ENCODE results near the gene PDGFD. TPM values are rescaled to one million over a fixed set of nuclear protein-coding genes. Genes with fewer than 3 reads are reported as not detected.

Gene PDGFD
- total RNA-seq, 2 donors from 2014 or later: 14.4 to 27.8 TPM

DNA sequence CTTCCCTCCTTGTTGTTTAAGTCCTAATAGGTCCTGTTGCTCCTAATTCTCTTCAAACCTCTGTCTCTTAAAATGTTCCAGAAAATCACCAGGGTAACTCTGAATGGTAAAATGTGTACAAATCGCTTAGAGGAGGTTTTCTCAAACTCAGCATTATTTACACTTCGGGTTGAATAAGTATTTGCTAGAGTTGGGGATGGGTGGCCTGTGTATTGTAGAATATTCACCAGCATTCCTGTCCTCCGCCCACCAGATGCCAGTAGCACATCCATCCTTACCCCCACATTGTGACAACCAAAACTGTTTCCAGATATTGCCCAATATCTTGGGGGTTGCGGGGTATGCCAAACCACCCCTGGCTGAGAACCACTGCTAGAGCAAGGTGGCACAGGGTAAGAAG, 191.9 kb downstream of the PDGFD start:
- no peaks in the 10 kb centered on the region for H3K27me3 ChIP-seq
- TF ChIP-seq, protein P1, sequence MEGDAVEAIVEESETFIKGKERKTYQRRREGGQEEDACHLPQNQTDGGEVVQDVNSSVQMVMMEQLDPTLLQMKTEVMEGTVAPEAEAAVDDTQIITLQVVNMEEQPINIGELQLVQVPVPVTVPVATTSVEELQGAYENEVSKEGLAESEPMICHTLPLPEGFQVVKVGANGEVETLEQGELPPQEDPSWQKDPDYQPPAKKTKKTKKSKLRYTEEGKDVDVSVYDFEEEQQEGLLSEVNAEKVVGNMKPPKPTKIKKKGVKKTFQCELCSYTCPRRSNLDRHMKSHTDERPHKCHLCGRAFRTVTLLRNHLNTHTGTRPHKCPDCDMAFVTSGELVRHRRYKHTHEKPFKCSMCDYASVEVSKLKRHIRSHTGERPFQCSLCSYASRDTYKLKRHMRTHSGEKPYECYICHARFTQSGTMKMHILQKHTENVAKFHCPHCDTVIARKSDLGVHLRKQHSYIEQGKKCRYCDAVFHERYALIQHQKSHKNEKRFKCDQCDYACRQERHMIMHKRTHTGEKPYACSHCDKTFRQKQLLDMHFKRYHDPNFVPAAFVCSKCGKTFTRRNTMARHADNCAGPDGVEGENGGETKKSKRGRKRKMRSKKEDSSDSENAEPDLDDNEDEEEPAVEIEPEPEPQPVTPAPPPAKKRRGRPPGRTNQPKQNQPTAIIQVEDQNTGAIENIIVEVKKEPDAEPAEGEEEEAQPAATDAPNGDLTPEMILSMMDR (IDR thresholded peaks at IDR 0.05): no peak
- H3K36me3 ChIP-seq: no peaks in the 10 kb centered on the region
- DNase-seq (ENCODE audit: low spot score): no peak
- H3K4me3 ChIP-seq: no peak overlapping the region
- H3K27ac ChIP-seq: no peak overlapping the region
- H3K4me1 ChIP-seq: no peaks in the 10 kb centered on the region
- H3K9me3 ChIP-seq: no peaks in the 10 kb centered on the region

DNA sequence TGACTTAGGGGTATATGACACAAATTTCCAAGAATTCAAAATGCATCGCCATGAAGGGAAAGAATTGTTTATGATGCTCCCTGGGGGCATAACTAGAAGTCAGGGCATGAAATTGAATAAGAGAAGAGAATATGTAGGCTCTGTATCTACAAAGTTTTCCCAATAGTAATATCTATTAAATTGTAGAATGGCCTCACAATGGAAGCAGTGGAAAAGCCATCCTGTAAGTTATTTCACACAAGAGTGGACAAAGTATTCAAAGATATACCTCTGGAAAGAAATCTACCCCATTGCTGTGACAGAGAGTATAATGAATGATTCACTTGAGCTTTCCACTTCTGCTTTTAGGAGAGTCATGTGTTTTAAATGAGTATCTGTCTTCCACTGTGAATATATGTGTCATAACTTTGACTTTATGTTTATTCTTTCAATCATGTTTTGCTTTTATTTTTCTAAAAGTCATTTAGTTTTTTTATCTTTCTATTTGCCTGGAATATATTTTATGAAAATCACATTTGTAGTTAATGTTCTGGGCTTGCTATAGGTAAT, 193.2 kb downstream of the PDGFD start:
- no peak for DNase-seq (ENCODE audit: low spot score)
- H3K4me1 ChIP-seq: no peaks in the 10 kb centered on the region
- H3K9me3 ChIP-seq: no peaks in the 10 kb centered on the region
- TF ChIP-seq, protein P1 (IDR thresholded peaks at IDR 0.05): no peak
- no peak overlapping the region for H3K4me3 ChIP-seq
- H3K27me3 ChIP-seq: no peaks in the 10 kb centered on the region
- no peak overlapping the region for H3K27ac ChIP-seq
- H3K36me3 ChIP-seq: no peaks in the 10 kb centered on the region

DNA sequence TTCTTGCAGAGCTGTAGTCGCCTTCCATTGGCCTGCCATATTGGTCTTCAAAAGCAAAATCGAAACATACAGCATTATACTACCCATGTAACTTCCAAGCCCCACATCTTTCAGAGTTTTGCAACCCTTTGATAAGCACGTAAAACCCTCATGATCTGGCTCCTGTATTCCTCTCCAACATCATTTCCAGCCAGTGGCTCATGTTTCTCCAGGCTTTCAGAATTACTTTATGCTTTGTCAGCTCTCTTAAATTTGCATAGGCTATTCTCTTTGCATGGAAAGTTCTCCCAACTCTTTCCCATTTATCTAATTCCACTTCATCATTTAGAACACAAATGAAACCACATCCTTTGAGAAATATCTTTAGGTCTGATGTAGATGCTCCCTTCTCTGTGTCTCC, 195.3 kb downstream of the PDGFD start:
- DNase-seq (ENCODE audit: low spot score): no peak
- Histone ChIP-seq H3K27ac (no peak overlapping the region), H3K27me3 (no peaks in the 10 kb centered on the region), H3K36me3 (no peaks in the 10 kb centered on the region), H3K4me3 (no peak overlapping the region), H3K4me1 (no peaks in the 10 kb centered on the region), H3K9me3 (no peaks in the 10 kb centered on the region)
- TF ChIP-seq, protein P1 (IDR thresholded peaks at IDR 0.05): no peak

DNA sequence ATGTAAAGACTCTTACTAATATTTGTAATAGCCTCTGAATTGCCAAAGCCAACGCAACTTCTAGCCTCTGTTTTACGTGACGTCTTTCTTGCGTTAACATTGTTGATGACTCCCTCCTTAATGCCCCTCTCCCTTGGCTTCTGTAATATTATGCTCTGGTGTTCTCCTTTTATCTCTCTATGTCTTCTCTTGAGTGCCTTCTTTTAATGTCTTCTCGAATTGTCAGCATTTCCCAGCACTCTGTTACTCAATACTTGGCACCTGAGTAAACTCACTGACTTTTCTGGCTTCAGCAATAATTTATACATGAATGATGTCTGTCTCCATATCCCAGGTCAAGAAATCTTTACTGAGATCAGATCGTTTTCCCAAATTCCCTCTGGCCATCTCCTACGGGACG, 196.0 kb downstream of the PDGFD start:
- no peaks in the 10 kb centered on the region for H3K36me3 ChIP-seq
- no peak overlapping the region for H3K4me3 ChIP-seq
- TF ChIP-seq, protein P1 (IDR thresholded peaks at IDR 0.05): no peak
- no peaks in the 10 kb centered on the region for H3K4me1 ChIP-seq
- no peak for DNase-seq (ENCODE audit: low spot score)
- H3K27me3 ChIP-seq: no peaks in the 10 kb centered on the region
- no peaks in the 10 kb centered on the region for H3K9me3 ChIP-seq
- H3K27ac ChIP-seq: no peak overlapping the region

DNA sequence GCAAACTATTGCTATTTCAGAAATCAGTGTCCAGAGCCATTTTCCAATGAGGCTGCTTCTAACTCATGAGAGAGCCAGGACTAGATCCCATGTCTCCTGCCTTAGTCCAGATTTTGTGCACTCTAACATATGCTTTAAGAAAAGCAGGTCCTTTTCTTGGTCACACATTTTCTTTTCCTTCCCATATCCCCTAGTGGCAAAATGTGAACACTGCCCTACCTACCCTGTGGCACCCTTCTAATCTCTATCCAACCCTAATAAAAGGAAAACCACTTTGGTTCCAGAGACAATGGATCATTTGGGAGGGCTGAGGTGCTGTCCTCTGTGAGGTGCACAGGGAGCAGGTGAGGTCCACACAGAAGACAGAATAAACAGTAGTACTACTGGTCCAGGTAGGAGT, 199.6 kb downstream of the PDGFD start:
- TF ChIP-seq, protein P1 (IDR thresholded peaks at IDR 0.05): no peak
- Histone ChIP-seq H3K4me1 (no peaks in the 10 kb centered on the region), H3K27me3 (no peaks in the 10 kb centered on the region), H3K27ac (no peak overlapping the region), H3K4me3 (no peak overlapping the region), H3K36me3 (no peaks in the 10 kb centered on the region), H3K9me3 (no peaks in the 10 kb centered on the region)
- no peak for DNase-seq (ENCODE audit: low spot score)

DNA sequence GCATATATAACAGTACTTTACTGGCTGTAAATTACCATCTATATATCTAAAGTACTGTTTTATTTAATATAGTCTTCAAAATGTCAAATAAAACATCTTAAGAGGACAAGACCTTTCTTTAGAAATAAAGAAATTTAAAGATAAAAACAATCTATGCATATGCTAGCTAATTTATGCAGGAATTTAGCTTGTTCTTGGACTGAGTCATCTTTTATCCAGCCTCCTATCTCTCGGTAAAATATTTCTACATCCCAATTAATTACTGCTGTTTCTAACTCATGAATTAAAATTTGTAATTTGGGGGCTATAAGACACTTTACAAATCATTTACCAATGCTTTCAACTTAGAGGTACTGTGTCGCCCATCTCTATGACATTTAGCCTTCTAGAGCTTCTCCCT, 200.3 kb downstream of the PDGFD start:
- Histone ChIP-seq H3K4me1 (no peaks in the 10 kb centered on the region), H3K27me3 (no peaks in the 10 kb centered on the region), H3K27ac (no peak overlapping the region), H3K9me3 (no peaks in the 10 kb centered on the region), H3K4me3 (no peak overlapping the region), H3K36me3 (no peaks in the 10 kb centered on the region)
- DNase-seq (ENCODE audit: low spot score): no peak
- TF ChIP-seq, protein P1 (IDR thresholded peaks at IDR 0.05): no peak

All from right atrium auricular region (tissue), 2 donors.